Skeletal muscle tissue (tissue), 5 donors: Measurements from ENCODE around the gene EHD2. TPM values are rescaled to one million over a fixed set of nuclear protein-coding genes. Genes with fewer than 3 reads are reported as not detected.
"Not testable (repeated sequence)": the region's sequence is repeated elsewhere in the genome, so short reads cannot be mapped to it uniquely, and the experiment has no call there.

Source experiments
- H3K27ac ChIP-seq: one replicate; pipeline ENCODE4 v1.7.0; 2013; ENCODE audit warnings: mild to moderate bottlenecking, low read depth, low read length, inconsistent platforms
- H3K27me3 ChIP-seq, 3 donors: one replicate each; pipeline ENCODE4 v1.7.0; 2013; ENCODE audit warnings: low read length in 3 of 3; ENCODE audit not compliant: control insufficient read depth in 3 of 3, insufficient read depth in 3 of 3
- H3K36me3 ChIP-seq, 3 donors: one replicate each; pipeline ENCODE4 v1.7.0; 2013; ENCODE audit warnings: low read length in 3 of 3; ENCODE audit not compliant: control insufficient read depth in 3 of 3, insufficient read depth in 3 of 3
- H3K4me1 ChIP-seq, 3 donors: one replicate each; pipeline ENCODE4 v1.7.0; 2013; ENCODE audit warnings: low read length in 3 of 3, mild to moderate bottlenecking in 3 of 3; ENCODE audit not compliant: control insufficient read depth in 3 of 3, insufficient read depth in 3 of 3
- H3K4me3 ChIP-seq, 3 donors: one replicate each; pipeline ENCODE4 v1.7.0; 2013; ENCODE audit warnings: low read length in 3 of 3
- H3K9ac ChIP-seq, 3 donors: one replicate each; pipeline ENCODE4 v1.7.0; 2013; ENCODE audit warnings: low read length in 3 of 3, mild to moderate bottlenecking in 3 of 3, moderate library complexity in 2 of 3, low read depth in 1 of 3
- H3K9me3 ChIP-seq, 3 donors: one replicate each; pipeline ENCODE4 v1.7.0; 2013; ENCODE audit warnings: low read length in 3 of 3; ENCODE audit not compliant: control insufficient read depth in 3 of 3
- small RNA-seq: library from RNA; depleted of rRNA; stranded (forward); fragments of <200 nt; gene quantifications from one replicate; pipeline ENCODE3, GENCODE V24; 2014
- total RNA-seq: library from RNA; depleted of rRNA; stranded (reverse); fragments of >200 nt; gene quantifications from one replicate; pipeline ENCODE4 v1.2.3, GENCODE V29; 2014
- donor health status: Osteomylitis.

Gene EHD2
- total RNA-seq, 1 donor from 2014 or later: 63.2 TPM

GRCh38 chr19:47789811-47790210 is 76.6 kb downstream of the EHD2 start:
- not testable (repeated sequence) for H3K27ac ChIP-seq, H3K27me3 ChIP-seq, H3K4me3 ChIP-seq, H3K9ac ChIP-seq, H3K9me3 ChIP-seq
- Histone ChIP-seq H3K36me3 (peaks cover 10 to 13% (median 13%) of the 10 kb centered on the region in 3 donors), H3K4me1 (peaks cover 10 to 19% (median 15%) of the 10 kb centered on the region in 3 donors)

DNA sequence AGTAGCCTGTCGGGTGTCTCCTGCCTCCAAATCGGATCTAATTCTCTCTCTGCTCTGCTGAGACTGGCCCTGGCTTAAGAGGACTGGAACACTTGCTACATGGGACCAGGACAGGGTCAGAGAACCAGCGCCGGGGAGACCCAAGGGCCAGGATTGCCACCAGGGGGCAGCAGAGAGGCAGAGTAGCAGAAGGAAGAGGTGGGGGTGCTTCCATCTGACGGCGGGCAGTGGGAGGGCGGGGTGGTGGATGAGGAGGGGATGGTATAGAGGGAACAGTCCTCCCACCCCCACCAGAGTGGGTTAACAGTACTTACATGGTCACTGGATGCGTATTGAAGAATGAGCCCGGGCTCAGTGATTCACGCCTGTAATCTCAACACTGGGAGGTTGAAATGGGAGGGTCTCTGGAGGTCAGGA is 77.2 kb downstream of the EHD2 start:
- H3K9ac ChIP-seq: peak overlapping the region in 1 of 3 donors; percentile 16
- H3K4me1 ChIP-seq: peaks cover 10 to 19% (median 15%) of the 10 kb centered on the region in 3 donors
- H3K4me3 ChIP-seq: no peak overlapping the region
- no peaks in the 10 kb centered on the region for H3K9me3 ChIP-seq
- no peaks in the 10 kb centered on the region for H3K27me3 ChIP-seq
- no peak overlapping the region for H3K27ac ChIP-seq
- H3K36me3 ChIP-seq: peaks cover 6 to 10% (median 9%) of the 10 kb centered on the region in 3 donors

GRCh38 chr19:47792616-47793015 is 79.4 kb downstream of the EHD2 start:
- H3K9ac ChIP-seq: no peak overlapping the region
- peaks cover 0 to 5% (median 0%) of the 10 kb centered on the region in 3 donors for H3K4me1 ChIP-seq
- no peaks in the 10 kb centered on the region for H3K27me3 ChIP-seq
- peaks cover 0 to 2% (median 0%) of the 10 kb centered on the region in 3 donors for H3K36me3 ChIP-seq
- H3K4me3 ChIP-seq: no peak overlapping the region
- no peaks in the 10 kb centered on the region for H3K9me3 ChIP-seq
- H3K27ac ChIP-seq: no peak overlapping the region

Small RNAs within 50 kb of the gene (small RNA-seq; reads per million reads assigned to genes)
- gene SNORD23: not detected

Other genes starting within 250 kb of the EHD2 start
- under 0.01 TPM for gene SLC8A2, start 241.5 kb upstream of the EHD2 start, total RNA-seq
- gene KPTN, start 229.2 kb upstream of the EHD2 start, total RNA-seq: 2.1 TPM
- gene NAPA, start 198.4 kb upstream of the EHD2 start, total RNA-seq: 28.2 TPM
- not detected for gene ZNF541, start 140.3 kb upstream of the EHD2 start, total RNA-seq
- 3.7 TPM for gene BICRA, start 104.3 kb upstream of the EHD2 start, total RNA-seq
- 93.9 TPM for gene NOP53, start 32.1 kb downstream of the EHD2 start, total RNA-seq
- 450 TPM for gene SELENOW, start 65.3 kb downstream of the EHD2 start, total RNA-seq
- not detected for gene TPRX1, start 91.1 kb downstream of the EHD2 start, total RNA-seq
- not detected for gene CRX, start 108.5 kb downstream of the EHD2 start, total RNA-seq
- gene TPRX2, start 145.8 kb downstream of the EHD2 start, total RNA-seq: not detected
- not detected for gene SULT2A1, start 172.9 kb downstream of the EHD2 start, total RNA-seq